Caki2 (cell line): Measurements from ENCODE around the gene R3HDML. TPM values are rescaled to one million over a fixed set of nuclear protein-coding genes. Genes with fewer than 3 reads are reported as not detected.
"Not testable (repeated sequence)": the region's sequence is repeated elsewhere in the genome, so short reads cannot be mapped to it uniquely, and the experiment has no call there.

Experiments
- DNase-seq: peaks from one replicate; pipeline ENCODE4 v3.0.0-alpha.2; 2015; ENCODE audit warnings: low read depth
- in situ Hi-C: cut with HindIII; loops from 2 replicates; pipeline ENCODE4 v1.10.0; 2016; ENCODE audit warnings: low sequenced_read_pairs, low pct_unique_long_range_greater_than_20kb, mixed read lengths
- total RNA-seq: library from RNA; depleted of rRNA; stranded (reverse); fragments of >200 nt; shearing (Covaris generic); gene quantifications from 2 replicates; pipeline ENCODE4 v1.2.3, GENCODE V29; 2014; ENCODE audit warnings: low replicate concordance

R3HDML gene
- total RNA-seq, 1 experiment from 2014 or later = not detected

- in situ Hi-C loops = no loop called here
- DNase-seq = peak; percentile 35
Observed at GRCh38 chr20:44324343-44324742, 12.5 kb upstream of the R3HDML start.

- in situ Hi-C loops = no loop called here
- no peak for DNase-seq
Observed at GRCh38 chr20:44326391-44327159, 10.3 kb upstream of the R3HDML start.

GRCh38 chr20:44327748-44328147, 9.1 kb upstream of the R3HDML start:
- in situ Hi-C loops, DNase-seq: not testable (repeated sequence)

GRCh38 chr20:44328428-44328827, 8.4 kb upstream of the R3HDML start:
- no peak for DNase-seq
- in situ Hi-C loops = no loop called here

- in situ Hi-C loops = no loop called here
- DNase-seq = no peak
Observed at GRCh38 chr20:44331201-44331600, 5.6 kb upstream of the R3HDML start.

- DNase-seq = no peak
- in situ Hi-C loops = no loop called here
Observed at GRCh38 chr20:44334306-44334705, 2.5 kb upstream of the R3HDML start.

- in situ Hi-C loops = no loop called here
- DNase-seq = no peak
Observed at GRCh38 chr20:44334709-44335108, 2.1 kb upstream of the R3HDML start.

- in situ Hi-C loops = no loop called here
- no peak for DNase-seq
Observed at GRCh38 chr20:44335675-44336074, 1.2 kb upstream of the R3HDML start.

GRCh38 chr20:44336086-44336485, 757 bp upstream of the R3HDML start:
- in situ Hi-C loops = no loop called here
- no peak for DNase-seq

- DNase-seq = no peak
- in situ Hi-C loops = no loop called here
Observed at GRCh38 chr20:44342248-44342647, 5.4 kb downstream of the R3HDML start.

GRCh38 chr20:44343162-44343675, 6.4 kb downstream of the R3HDML start:
- in situ Hi-C loops = no loop called here
- DNase-seq = no peak

GRCh38 chr20:44344723-44345122, 7.9 kb downstream of the R3HDML start:
- DNase-seq = no peak
- in situ Hi-C loops = no loop called here

- in situ Hi-C loops = no loop called here
Observed at GRCh38 chr20:44345147-44345546, 8.3 kb downstream of the R3HDML start.

GRCh38 chr20:44345941-44346340, 9.1 kb downstream of the R3HDML start:
- in situ Hi-C loops, DNase-seq: not testable (repeated sequence)

More at GRCh38 chr20:44345147-44345546, 8.3 kb downstream of the R3HDML start:
- DNase-seq = no peak

GRCh38 chr20:44348168-44348659, 11.4 kb downstream of the R3HDML start:
- DNase-seq = no peak
- in situ Hi-C loops = no loop called here

GRCh38 chr20:44349349-44349748, 12.5 kb downstream of the R3HDML start:
- in situ Hi-C loops = no loop called here
- no peak for DNase-seq

- in situ Hi-C loops = no loop called here
Observed at GRCh38 chr20:44350567-44350966, 13.7 kb downstream of the R3HDML start.

GRCh38 chr20:44354979-44355497, 18.2 kb downstream of the R3HDML start:
- in situ Hi-C loops = no loop called here

More at GRCh38 chr20:44350567-44350966, 13.7 kb downstream of the R3HDML start:
- DNase-seq = no peak

GRCh38 chr20:44355498-44356352, 18.9 kb downstream of the R3HDML start, which contains the start of gene HNF4A:
HNF4A (plus strand) TSS chr20:44355699; CDS start chr20:44355805, 106 bp downstream.
- in situ Hi-C loops = no loop called here
- DNase-seq = no peak

More at GRCh38 chr20:44354979-44355497, 18.2 kb downstream of the R3HDML start:
- DNase-seq = no peak
